GM18858 (cell line): ENCODE data around the gene ACSF3.

Experiments used
- ATAC-seq: cut with Tn5 transposase; IDR thresholded peaks from one replicate; pipeline ENCODE4 v1.9.1; 2021; ENCODE audit not compliant: unreplicated experiment

Gene ACSF3

DNA sequence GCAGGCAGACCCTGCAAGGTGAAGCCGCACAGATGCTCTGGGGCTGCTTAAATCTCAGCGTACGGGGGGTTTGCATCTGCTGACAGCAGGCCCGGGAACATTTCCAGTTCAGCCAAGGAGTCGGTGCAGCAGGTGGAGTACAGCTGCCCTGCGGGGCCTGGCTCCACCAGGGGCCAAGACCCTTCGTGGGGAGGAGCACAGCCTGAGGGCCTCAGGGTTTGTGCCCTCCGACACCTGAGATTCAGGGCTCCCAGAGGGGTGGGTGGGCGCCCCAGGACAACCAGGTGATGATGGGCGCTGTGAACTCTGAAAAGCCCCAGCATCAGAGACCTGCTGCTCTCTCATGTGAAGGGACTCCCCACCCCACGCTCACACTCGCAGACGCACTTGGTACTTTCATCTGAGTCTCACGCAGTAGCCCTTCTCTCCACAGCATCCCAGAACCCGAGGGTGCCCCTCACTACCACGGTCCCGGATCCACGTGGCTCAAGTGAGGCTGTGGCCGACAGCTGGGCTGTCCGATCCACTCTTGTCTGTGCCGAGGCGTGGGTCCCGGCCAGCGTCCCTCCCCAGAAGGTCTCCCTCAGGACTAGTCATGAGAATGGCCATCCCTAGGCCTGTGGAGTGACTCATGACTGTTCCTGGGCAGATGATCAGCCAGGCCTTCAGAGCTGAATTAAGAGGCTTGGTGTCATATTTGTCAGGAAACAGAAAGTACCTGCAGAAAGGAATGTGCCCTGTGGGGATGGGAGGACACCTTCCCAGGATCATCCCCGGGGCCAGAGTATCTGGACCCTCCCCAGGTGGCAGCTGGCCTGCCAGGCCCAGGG is 29.6 kb downstream of the ACSF3 start:
- ATAC-seq: no peak

DNA sequence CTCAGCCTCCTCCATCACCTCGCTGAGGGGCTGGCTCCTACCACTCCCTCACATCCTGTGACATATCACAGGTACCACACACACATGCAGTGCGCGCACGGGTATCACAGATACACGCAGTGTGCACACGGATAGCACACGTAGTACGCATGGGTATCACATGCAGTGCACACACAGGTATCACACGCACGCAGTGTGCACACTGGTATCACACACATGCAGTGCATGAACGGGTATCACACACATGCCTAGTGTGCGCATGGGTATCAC is 30.1 kb downstream of the ACSF3 start:
- ATAC-seq: no peak

DNA sequence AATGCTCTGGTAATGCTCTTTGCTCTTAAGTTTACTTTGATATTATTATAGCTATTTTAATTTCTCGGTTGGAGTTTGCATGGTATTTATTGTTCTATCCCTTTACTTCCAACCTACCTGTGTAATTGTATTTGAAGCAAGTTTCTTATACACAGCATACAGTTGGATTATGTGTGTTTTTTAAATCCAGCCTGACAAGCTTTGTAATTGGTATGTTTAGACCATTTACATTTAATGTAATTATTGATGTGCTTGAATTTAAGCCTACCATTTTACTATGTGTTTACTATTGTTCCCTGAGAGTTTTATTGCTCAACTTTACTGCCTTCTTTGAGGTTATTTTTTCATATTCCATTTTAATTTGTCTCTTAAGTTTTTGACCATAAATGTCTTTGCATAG is 35.7 kb downstream of the ACSF3 start:
- ATAC-seq: no peak

DNA sequence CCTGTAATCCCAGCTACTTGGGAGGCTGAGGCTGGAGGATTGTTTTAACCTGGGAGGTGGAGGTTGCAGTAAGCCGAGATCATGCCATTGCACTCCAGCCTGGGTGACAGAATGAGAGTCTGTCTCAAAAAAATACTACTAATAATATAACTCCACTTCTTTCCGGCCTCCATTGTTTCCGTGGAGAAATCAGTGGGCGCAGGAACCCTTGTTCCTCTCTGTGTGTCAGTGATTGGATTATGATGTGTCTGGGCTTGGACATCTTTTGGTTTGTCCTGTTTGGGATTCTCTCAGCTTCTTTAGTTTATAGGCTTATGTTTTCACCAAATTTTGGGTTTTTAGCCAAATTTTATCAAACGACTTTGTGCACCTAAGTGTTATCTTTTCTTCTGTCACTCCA is 36.8 kb downstream of the ACSF3 start:
- no peak for ATAC-seq

DNA sequence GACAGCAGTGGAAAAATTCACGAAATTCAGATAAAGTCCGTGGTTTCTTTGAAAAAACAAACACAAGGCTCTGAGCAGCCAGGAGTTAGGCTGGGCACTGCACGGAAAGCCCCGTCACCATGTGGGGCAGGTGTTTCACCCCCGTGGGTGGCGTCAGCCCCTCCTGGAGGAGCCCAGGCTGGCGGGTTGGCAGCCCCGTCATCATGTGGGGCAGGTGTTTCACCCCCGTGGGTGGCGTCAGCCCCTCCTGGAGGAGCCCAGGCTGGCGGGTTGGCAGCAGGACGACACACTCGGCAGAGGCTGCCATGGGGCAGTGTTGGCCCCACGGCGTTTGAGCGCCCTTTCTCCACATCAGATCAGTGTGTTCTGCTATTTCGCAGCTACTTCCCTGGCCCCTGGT is 38.1 kb downstream of the ACSF3 start:
- ATAC-seq: no peak

DNA sequence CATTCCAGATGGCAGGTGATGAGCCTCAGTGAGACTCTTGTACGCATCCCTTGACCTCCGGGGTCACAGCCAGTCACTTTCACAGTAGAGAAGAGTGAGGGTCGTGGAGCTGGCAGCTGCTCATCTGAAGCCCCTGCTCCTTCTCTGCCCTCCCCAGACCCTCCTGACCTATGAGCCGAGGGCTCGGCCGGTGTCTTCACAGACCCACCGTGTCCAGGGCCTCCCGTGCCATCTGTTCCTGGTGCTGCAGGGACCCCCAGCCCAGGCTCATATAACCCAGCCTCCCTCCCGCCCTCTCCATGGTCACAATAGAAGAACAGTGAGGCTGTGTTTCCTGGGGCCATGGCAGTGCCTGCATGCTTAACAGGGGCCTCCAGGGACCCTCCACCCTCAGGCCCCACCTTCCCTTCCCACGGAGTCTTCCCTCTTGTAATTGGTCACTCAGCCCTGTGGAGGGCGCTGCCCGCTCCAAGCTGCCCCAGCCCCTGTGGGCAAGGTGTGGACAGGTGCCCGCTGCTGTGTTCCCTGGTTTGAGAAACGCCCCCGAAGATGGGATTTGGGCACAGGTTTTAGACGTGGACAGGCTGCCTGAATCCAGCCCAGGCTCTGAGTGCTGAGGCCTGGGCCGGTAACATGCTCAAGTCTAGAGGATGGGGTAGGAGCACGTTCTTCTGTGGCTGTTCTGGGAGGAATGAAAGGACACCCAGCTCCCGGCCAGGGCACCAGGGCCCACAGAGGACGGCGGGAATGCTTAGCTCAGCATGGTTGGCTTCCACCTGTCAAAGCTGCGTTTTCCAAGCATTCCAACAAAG is 38.7 kb downstream of the ACSF3 start:
- no peak for ATAC-seq

DNA sequence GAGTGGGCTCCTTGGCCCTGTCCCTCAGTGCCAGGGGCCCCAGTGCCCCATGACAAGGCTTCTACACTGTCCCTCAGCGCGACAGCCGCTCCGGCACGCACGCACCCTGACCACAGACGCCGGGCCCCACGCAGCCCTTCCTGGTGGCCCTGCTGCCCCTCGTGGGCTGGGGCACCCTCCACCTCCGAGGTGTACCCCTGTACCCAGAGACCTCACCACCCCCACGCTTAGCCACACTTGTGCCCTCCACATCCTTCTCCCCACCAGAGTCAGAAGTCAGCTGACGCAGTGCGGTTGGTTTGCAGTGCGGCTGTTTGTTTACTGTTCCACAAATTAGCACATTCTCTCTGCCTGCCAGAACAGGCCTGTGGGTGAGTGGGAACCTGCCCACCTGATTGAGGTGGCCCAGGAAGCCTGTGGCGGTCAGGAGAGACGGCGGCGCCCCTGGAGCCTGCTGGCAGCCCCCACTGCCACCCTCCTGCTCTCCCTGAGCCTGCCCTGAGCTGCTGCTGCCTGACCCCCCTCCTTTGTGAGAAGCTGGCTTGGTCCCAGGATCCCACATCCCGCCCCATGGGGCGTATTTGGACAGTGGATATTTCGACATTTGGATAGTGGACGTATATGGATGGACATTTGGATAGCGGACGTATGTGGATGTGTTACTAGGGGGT is 39.9 kb downstream of the ACSF3 start:
- no peak for ATAC-seq

DNA sequence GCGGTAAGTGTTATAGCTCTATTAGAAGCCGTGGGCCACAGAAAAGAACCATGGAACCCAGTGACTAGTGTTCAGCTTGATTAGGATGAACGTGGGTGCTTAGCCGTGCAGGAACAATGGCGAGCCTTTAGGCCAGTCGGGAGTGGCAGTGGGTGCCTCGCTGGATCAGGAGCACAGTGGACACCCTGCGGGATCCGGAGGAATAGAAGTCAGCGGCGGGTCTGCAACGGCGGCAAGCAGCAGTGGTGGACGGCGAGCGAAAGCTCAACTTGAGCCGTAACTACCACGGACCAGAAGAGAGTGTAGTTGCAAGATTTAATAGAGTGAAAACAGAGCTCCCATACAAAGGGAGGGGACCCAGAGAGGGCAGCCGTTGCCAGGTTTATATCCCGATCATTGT is 40.6 kb downstream of the ACSF3 start:
- ATAC-seq: no peak

DNA sequence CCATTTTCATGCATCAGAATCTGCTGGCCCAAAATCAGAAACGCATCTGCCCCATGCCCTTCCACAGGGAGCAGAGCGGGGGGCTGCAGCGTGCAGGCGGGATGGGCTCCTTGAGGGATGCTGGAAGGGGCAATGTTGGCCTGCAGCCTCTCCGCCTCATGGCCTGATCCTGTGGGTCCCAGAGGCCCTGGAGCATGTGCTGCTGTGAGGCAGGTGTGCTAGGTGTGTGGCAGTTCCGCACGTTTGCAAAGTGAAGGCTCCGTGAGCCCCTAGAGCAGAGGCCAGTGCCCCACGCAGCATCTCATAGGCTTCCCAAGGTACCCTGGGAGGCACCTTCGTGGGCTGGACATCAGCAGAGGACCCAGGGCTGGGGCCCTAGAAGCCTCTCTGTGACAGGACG is 41.5 kb downstream of the ACSF3 start:
- ATAC-seq: no peak

DNA sequence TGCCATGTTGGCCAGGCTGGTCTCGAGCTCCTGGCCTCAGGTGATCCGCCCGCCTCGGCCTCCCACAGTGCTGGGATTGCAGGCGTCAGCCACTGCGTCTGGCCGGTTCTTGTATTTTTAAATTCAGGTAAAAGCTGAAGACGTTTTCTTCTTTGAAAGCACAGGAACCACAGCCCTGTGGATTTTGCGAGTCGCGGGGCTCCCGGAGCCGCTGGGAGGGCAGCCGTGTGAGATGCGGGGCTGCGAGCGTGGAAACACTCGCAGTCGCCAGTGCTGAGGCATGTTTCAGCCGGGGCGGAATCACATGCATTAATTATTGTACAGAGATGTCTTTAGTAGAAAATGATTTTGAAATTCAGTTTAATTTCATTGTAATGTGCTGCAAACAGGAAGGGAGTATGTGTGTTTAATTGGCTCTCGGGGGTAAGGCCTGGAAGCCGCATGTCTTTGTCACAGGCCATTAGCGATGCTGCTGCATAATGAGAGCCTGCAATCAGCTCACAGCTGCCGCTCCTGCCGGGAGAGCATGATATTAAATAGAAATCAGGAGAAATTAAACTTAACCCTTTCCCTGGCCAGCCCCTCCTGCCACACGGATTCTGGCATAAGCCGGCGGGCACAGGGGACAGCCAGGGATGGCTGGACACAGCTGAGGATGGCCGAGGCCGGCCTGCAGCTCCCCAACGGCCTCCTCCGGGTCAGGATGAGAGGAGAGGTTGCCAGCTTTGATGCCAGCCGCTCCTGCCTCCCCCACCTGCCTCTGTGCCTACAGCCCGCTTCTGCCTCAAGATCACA is 42.5 kb downstream of the ACSF3 start:
- no peak for ATAC-seq

DNA sequence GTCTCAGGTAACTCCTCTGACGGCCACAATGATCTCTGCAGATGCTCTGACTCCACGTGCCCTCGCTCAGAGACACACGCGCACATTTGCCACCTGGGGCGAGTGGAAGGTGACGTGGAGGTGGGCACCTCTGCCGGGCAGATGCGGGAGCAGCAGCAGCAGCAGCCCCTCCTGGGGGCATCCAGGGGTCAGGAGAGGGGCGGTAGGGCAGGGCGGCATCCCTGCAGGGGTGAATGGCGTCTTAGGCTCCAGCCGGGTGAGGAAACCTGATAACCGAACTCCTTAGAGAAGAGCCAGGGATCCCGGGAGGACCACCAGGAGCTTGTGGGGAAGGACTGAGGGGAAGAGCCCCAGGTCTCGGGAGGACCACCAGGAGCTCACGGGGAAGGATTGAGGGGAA is 43.3 kb downstream of the ACSF3 start:
- ATAC-seq: no peak

DNA sequence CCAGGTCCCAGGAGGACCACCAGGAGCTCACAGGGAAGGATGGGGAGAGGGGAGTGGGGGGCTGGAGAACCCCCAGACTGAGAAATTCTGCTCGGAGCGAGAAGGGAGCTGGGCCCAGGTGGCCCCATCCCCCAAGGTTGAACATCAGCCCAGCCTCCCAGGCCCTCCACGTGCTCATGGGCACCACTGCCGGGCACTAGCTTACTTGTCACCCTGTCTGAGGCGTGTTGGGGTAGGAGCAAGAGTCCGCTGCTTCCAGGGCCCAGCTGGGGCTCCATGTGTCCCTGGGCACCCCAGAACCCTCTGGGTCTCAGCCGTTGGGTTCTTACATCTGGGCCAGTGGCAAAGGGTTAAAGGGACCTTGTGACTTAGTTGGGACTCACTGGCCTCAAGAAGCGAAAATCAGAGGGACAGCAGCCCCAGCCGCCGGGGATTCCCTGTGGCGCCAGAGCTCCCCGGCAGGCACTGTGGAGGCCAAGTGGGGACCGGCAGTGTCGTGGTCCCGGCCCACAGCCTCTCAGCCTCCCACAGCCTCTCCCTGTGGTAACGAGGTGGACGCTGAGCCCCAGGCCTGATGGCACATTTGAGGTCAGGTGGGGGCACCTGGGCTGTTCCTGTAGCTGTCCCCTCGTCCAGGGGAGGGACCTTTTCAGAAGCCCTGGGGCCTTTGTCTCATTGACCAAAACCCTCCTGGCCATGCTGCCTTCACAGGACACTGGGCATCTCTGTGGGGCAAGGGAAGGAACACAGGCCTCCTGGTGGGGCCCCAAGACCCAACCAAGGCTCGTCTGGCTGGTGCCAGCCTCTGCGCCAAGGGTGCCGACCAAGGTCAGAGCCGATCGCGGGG is 44.2 kb downstream of the ACSF3 start:
- no peak for ATAC-seq

DNA sequence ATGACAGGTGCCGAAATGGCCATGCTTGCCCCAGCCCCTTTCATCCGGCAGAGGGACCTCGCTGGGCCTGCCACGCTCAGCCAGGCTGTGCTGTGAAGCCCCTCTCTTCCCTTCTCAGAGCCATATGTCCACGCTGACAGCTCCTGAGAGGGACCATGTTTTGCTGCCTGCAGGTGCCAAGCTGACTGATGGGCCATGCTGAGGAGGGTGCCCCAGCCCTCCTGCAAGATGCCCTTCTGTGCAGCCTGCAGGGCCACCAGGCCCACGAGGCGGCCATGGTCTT is 44.8 kb downstream of the ACSF3 start:
- no peak for ATAC-seq

DNA sequence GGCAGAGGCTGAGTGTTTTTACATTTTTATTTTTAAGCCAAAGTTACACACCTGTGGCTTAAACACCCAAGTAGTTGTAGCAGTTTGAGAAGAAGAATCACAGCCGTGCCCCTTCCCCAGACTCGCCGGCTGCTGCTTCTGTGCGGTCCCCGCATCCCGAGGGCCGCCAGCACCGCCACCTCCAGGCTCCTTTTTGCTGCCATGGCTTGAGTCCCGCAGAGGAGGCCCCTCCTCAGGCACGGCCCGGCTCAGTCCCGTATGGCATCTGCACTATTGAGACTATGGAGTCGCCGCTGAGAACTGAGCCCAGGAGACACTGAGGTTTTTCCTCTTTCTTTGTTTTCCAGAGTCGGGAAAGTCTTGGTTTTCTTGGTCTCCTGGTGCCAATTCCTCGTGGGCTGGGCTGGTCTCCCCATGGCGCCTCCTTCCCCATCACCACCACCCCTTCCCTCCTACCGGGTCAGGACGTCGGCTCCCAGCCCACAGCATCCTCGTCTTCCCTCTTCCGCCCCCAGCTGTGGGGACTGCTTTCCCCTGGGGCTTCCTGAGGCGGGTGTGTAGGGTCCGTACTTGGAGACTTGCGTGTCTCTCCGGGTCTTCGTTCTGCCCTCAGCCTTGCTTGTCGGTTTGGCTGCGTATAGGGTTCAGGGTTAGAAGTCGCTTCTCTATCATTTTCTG is 45.3 kb downstream of the ACSF3 start:
- no peak for ATAC-seq

DNA sequence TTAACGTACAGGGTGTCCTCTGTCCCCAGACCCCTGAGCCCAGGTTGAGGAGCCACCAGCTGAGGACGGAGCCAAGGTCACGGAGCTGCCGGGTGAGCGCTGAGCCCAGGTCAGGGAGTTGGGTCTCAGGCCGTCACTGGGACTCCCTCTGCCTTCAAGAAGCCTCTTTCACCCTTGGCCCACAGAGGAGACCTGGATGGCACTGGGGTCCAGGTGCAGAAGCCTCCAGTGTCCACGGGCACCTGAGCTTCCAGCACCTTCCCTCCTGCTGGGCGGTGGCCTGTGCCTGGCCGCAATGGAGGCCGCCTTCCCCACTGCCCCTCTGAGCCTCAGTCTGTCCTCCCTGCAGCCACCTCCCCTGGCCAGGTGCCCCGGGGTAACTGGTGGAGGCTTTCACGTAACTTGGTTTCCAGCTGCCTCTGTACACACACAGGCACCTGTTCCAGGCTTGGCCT is 46.3 kb downstream of the ACSF3 start:
- no peak for ATAC-seq

DNA sequence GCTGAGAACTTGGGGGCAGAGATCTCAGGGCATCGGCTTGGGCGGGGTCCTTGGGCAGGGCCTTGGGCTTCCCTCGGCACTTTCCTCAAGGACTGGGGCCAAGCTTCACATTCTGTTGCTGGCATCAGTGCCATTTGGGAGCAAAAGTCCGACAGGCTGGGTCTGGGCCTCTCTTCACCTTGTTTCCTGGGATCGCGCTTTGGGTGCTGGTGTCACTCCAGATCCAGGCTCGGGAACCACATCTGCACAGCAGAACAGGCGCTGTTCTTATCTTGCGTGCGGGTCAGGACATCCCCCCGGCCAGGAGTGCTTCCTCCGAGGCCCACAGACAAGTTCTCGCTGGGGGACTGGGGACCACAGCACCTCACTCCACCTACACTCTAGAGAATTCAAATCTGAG is 46.7 kb downstream of the ACSF3 start:
- no peak for ATAC-seq

DNA sequence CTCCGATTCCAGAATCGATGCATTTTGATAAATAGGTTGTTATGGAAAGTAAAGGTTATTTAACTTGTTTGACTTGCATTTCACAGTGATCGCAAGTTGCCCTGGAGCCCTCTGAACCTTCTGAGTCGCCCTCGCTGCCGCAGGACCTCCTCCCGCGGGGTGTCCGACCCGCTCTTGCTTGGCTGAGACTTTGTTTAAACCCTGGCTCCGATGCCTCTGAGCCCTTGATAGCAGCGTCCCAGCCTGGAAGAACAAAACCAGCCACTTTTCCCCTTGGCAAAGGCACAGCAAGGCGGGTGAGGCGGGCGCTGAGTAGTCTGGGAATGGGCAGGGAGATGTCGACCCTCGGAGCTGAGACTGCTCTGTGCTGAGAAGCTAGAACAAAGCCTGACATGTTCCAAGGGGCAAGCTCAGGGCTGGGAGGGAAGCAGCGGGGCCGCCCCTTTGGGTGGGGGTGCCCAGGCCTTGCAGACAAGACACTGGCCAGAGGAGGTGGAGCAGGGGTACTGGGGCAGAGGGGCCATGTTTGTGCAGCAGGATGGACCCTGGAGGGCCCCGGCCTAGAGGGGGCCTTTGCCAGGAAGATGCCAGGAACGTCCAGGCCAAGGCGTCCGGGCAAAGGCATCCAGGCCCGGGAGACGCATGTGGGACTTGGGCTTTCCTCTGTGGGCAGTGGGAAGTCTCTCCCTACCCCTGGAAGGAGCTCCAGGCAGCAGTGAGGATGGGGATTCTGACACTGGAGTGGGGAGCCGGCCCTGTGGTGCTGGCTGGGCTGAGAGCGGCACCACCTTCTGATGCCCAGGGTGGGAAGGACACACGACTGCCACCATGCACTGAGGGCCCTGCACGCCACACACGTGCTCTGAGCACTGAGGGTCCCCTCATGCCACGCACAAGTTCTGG is 47.6 kb downstream of the ACSF3 start:
- ATAC-seq: no peak

DNA sequence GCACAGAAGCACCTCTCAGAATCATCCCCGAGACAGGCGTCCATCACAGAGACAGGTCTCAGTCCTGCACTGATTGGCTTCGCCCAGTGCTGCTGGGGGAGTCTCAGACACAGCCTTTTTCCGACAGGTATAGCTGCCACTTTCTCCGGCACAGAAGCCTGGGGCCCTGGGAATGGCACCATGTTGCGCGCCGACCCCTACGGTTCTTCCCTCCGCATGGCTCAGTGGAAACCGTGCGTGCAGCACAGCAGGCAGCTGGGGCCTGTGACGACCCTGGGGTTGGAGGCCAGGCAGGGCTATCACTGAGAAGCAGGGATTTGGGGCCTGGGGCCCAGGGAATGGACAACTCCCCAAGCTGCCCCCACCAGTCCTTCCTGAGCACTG is 48.2 kb downstream of the ACSF3 start:
- ATAC-seq: no peak
